ENCODE measurements around the gene TPK1.
A peak's percentile ranks its signal among the peaks of the same experiment; 100 is the strongest.

Gene TPK1

GRCh38 chr7:144842377-144842851, 6.6 kb upstream of the TPK1 start:
- no peak overlapping the region for H3K4me3 ChIP-seq (replicated peaks; ENCODE audit: low read depth, low read length)
- TF ChIP-seq CTCF (IDR thresholded peaks at IDR 0.05; ENCODE audit: low read depth, low read length, missing control alignments), result no peak
- no peak for DNase-seq (ENCODE audit: extremely low read depth, low read depth)

- no peak for TF ChIP-seq CTCF (IDR thresholded peaks at IDR 0.05; ENCODE audit: low read depth, low read length, missing control alignments)
- DNase-seq (ENCODE audit: extremely low read depth, low read depth), result no peak
- H3K4me3 ChIP-seq (replicated peaks; ENCODE audit: low read depth, low read length), result peak overlapping the region; percentile 79; the same call in 1 of the 2 replicates
These were observed 641 bp upstream of the TPK1 start for GRCh38 chr7:144836545-144836842.

- peak overlapping the region; percentile 79 for H3K4me3 ChIP-seq (replicated peaks; ENCODE audit: low read depth, low read length)
- TF ChIP-seq CTCF (IDR thresholded peaks at IDR 0.05; ENCODE audit: low read depth, low read length, missing control alignments), result no peak
- DNase-seq (ENCODE audit: extremely low read depth, low read depth), result no peak
These were observed 670 bp downstream of the TPK1 start for GRCh38 chr7:144835155-144835611.

- DNase-seq (ENCODE audit: extremely low read depth, low read depth), result no peak
- H3K4me3 ChIP-seq (replicated peaks; ENCODE audit: low read depth, low read length), result peak overlapping the region; percentile 79
- no peak for TF ChIP-seq CTCF (IDR thresholded peaks at IDR 0.05; ENCODE audit: low read depth, low read length, missing control alignments)
These were observed 1.2 kb downstream of the TPK1 start for GRCh38 chr7:144834641-144835144.

- no peak for TF ChIP-seq CTCF (IDR thresholded peaks at IDR 0.05; ENCODE audit: low read depth, low read length, missing control alignments)
- no peak for DNase-seq (ENCODE audit: extremely low read depth, low read depth)
- no peak overlapping the region for H3K4me3 ChIP-seq (replicated peaks; ENCODE audit: low read depth, low read length)
These were observed 5.0 kb downstream of the TPK1 start for GRCh38 chr7:144830811-144831210.

- no peak overlapping the region for H3K4me3 ChIP-seq (replicated peaks; ENCODE audit: low read depth, low read length)
- no peak for TF ChIP-seq CTCF (IDR thresholded peaks at IDR 0.05; ENCODE audit: low read depth, low read length, missing control alignments)
- DNase-seq (ENCODE audit: extremely low read depth, low read depth), result no peak
These were observed 5.6 kb downstream of the TPK1 start for GRCh38 chr7:144830024-144830785.

All from HFF-Myc (cell line).